Measurements from ENCODE around the gene MXD3.

Gene MXD3

DNA sequence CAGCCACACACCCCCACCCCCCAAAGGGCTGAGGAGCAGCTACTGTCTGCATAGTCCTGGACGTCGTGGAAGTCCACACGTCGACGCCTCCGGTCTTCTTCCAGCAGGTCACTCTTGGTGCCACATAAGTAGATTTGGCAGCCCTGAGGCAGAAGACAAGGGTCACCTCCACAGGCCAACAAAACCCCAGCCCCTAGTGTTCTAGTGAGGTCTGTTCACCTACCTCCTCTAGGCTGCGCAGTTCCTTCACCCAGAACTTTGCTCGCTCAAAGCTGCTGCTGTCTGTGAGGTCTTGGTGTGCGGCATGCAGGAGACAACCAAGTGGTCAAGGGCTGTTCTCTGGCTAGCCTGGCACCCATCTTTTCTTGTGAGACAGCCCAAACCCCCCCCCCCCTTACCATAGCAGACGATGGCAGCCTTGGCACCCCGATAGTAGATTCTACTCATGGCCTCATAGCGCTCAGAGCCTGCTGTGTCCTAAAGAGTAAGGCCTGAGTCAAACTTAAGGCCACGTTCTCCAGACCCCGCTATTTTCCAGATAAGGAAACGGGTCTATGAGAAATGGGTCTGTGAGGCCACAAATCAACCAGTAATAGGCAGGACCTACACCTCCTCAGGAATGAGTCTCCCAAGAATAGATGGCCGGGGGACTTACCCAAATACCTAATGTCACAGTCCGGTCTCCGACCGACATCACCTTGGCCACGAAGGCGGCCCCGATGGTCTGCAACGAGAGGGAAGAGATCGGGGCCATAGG lies 9.2 kb downstream of the MXD3 start:
- DNase-seq = peak; percentile 22

DNA sequence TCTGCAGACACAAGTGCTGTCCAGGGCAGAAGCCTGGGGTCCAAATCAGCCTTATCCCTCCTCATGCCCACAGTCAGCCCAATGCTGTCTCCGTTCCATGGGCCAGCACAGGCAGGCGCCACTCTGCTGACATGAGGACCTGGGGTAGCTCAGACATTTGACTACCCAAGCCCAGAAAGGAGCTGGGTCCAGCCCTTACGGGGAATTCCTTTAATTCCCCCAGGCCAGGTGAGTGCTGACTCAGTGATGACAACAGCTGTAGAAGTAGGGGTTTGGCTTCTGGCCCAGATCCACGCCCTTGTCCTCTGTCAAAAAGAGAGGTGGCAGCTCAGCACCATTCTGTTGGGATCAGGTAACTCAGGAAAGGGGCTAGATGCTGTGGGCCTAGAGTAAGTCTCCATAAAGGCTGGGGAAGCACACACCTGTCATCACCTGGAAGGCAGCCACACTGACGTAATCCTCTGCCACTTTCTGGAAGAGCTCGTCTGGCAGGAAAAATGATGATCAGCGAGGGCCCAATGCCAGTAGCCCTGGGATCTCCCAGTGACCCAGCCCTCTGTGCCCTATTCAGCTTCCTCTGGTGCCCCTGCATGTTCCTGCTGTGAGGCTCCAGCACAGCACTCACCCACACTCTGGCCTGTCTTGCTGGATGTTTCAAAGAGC lies 10.1 kb downstream of the MXD3 start:
- no peak for DNase-seq

DNA sequence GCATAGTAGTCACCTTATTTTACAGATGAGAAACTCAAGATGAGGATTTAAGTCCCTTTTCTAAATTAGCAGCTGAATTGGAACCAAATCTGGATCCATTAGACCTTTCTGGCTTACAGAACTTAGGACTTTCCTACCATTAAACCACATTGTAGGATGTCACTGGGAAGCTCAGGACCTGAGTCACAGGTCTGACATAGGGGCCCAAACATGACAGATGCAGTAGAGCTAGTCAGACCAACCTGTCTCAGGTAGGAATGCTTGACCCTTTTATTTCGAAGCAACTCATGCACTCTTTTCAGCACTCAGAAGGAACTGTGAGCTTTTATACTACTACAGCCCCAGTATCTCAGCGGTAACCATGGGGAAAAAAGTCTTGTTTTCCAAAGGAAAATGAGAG lies 10.7 kb downstream of the MXD3 start:
- DNase-seq = no peak

DNA sequence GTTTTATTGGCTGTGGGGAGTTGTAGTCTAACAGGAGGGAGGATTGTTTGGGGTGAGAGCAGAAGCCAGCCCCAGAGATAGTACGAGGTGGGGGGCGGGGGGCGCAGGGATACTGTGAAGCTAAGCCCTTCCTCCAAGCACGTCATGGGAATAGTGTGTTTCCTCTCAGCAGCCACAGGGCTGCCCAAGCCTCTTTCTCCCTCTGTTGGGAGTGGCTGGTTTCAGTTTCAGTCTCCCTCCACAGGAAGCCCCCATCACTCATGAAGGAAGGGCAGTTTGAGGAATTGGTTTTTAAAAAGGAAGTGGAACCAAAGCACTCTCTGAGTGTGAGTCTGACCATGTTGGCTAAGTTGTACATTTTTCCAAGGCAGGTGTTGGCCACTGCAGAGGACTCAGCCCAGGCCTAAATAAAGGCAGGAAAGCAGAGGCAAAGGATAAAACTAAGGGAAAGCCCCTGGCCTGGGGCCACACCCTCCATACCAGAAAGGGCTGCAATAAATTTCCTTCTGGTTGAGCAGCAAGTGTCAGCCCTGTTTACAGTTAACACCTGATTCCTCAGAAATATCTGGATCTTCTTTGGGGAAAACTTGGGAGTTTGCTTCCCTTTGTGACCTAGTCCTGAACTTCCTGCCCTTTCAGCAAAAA lies 11.3 kb downstream of the MXD3 start:
- DNase-seq = peak; percentile 74

DNA sequence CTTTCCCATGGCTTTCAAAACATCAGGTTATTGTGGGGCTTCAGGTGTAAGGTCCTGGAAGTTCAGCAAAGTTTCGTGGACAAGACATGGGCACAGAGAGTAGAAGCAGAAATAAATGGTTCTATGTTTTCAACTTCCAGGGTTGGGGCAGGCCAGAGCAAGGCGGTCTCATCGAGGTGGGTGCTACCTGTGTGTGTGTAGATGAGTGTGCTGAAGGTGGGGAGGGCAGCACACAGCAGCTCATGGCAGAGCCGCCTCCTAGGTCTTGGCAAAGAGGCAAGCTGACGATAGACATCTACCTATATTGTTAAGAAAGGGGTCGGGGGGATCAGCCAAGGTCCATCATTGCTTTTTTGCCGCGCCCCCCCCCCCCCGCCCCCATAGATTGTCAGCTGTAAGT lies 12.0 kb downstream of the MXD3 start:
- DNase-seq = no peak

DNA sequence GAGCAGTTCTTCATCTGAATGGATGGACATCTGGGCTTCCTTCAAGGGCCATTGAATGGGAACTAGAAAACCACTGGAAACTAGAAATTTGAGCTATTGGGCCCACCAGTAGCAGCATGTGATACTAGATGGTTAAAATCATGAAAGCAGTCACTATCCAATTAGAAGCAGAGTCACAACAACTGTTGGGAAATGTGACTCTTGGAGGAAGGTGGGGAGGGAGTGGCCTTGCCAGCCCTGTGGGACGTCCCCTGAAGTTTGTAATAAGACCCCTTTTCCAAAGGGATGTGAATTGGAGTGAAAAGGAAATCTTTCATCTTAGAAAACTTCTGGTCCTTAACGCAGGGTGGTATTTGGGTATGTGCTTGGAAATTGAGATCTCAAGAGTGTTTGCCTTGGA lies 13.8 kb downstream of the MXD3 start:
- DNase-seq = no peak

DNA sequence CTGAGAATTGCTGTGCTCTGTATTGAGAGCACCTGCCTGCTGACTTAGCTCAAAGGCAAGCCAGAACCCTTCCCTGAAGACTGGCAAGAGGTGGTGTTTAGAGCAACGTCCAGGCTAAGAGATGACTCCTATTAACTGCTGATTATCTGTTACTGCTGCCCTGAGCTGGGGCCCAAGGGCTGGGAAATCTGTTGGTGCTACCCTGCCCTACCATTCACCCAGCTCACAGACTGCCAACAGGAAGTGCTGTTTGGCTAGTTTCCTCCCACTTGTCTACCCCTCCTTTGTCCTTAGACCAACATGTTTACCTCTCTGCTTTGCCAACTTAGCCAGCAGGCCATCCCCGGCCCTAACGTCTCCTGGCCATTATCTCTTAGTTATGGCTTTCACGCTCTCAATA lies 15.1 kb downstream of the MXD3 start:
- no peak for DNase-seq

DNA sequence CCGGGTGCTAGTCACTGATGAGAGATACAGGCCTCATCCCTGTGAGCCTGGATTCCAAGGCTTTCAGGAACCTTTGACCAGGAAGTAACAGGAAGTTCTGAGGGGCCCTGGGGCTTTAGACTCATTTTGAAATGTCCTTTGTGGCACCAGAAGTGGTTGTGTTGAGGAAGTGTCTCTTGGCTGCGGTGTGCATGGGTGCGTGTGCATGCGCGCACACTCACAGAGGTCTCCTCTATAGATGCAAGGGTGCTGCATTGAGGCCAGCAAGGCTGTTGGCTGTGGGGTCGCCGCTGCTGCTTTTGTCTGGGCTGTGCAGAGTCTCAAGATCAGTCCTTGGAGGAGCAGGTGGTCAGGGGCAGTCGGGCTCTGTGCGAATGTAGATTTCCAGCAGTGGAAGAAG lies 15.8 kb downstream of the MXD3 start:
- no peak for DNase-seq

DNA sequence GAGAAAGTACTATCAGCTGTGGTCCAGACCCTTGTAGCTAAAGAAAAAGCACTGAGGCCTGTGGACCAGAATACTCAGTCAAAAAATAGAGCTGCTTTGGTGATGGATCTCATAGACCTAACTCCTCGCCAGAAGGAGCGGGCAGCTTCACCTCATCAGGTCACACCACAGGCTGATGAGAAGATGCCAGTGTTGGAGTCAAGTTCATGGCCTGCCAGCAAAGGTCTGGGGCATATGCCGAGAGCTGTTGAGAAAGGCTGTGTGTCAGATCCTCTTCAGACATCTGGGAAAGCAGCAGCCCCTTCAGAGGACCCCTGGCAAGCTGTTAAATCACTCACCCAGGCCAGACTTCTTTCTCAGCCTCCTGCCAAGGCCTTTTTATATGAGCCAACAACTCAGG lies 17.1 kb downstream of the MXD3 start:
- no peak for DNase-seq

DNA sequence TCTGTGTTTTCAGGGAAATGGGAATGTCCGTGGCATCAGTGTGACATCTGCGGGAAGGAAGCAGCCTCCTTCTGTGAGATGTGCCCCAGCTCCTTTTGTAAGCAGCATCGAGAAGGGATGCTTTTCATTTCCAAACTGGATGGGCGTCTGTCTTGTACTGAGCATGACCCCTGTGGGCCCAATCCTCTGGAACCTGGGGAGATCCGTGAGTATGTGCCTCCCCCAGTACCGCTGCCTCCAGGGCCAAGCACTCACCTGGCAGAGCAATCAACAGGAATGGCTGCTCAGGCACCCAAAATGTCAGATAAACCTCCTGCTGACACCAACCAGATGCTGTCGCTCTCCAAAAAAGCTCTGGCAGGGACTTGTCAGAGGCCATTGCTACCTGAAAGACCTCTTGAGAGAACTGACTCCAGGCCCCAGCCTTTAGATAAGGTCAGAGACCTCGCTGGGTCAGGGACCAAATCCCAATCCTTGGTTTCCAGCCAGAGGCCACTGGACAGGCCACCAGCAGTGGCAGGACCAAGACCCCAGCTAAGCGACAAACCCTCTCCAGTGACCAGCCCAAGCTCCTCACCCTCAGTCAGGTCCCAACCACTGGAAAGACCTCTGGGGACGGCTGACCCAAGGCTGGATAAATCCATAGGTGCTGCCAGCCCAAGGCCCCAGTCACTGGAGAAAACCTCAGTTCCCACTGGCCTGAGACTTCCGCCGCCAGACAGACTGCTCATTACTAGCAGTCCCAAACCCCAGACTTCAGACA lies 17.7 kb downstream of the MXD3 start:
- no peak for DNase-seq

DNA sequence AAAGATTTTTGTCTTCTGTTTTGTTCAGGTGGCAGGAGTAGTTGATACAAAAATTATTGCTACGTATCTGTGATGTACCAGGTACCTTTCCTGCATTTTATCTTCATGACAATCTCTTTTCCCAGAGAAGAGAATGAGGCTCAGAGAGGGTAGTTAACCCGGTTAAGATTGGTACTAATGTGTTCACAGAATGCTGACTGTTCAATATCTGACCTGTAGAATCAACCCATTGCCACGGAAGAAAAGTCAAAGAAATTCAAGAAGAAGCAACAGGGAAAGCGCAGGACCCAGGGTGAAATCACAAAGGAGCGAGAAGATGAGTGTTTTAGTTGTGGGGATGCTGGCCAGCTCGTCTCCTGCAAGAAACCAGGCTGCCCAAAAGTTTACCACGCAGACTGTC lies 20.0 kb downstream of the MXD3 start:
- DNase-seq = no peak

DNA sequence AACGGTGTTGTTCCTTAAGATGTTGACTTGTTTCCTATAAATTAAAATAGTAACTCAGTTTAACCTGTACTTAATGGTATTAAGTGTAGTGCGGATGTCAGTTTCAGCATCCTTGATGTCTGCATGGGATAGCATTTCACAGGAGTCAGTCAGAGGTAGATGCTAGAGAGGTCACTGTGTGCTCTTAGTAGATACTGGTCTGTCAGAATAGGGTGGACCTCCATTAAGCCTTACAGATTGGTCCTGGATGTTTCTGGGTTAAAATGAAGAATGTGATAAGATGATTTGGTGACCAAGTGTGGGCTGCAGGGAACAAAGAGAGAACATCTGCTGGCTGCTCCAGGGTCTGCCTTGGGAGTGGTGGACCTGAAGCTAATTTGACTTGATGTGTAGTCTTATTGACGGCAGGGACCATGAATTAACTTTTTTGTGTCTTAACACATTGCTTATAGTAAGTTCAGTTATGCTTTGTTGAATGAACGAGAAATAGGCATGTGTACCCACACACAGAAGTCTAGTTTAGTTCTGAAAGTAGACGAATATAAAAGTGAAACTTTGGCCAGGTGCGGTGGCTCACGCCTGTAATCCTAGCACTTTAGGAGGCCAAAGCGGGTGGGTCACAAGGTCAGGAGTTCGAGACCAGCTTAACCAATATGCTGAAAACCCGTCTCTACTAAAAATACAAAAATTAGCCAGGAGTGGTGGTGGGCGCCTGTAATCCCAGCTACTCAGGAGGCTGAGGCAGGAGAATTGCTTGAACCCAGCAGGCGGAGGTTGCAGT lies 20.7 kb downstream of the MXD3 start:
- DNase-seq = no peak

DNA sequence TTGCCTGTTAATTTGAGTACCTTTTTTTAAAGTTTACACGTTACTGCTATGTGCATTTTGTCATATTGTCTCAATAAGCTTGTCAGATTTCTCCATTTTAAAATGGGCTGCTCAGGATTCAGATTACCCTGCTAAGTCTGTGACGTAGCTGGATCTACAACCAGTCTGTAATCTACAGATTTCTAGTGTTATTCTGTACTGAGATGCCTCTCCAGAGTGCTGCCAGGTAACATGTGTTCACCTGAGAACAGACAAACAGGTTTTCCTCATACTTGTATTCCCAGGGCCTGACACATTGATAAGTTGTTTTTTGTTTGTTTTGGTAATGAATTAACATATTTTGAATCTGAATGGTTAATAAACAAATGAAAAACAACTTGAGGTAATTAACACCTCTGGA lies 23.5 kb downstream of the MXD3 start:
- no peak for DNase-seq

DNA sequence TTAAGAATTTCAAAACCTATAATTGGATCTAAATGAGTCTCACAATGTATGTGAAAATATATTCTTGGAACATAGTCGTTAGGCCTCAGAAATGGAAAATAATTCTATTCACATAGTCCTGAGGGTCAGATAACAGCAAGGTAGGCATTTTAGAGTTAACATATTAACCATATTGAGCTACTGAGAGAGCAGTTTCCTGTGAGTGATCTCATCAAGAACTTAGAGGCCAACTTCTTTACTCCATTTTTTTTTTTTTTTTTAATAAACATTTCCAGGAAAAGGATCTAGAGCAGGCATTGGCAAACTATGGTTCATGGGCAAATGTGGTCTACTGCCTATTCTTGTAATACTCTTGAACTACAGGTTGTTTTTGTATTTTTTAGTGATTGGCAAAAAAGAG lies 34.8 kb downstream of the MXD3 start:
- no peak for DNase-seq

DNA sequence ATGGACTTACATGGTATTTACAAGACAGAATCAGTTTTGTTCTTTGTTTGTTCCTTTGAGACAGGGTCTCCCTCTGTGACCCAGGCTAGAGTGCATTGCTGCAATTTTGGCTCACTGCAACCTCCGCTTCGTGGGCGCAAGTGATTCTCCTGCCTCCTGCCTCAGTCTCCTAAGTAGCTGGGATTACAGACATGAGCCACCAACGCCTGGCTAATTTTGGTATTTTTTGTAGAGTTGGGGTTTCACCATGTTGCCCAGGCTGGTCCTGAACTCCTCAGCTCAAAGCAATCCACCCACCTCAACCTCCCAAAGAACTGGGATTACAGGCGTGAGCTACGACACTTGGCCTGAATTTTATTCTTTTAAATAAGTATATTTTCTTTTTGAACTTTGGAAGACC lies 35.8 kb downstream of the MXD3 start:
- no peak for DNase-seq

DNA sequence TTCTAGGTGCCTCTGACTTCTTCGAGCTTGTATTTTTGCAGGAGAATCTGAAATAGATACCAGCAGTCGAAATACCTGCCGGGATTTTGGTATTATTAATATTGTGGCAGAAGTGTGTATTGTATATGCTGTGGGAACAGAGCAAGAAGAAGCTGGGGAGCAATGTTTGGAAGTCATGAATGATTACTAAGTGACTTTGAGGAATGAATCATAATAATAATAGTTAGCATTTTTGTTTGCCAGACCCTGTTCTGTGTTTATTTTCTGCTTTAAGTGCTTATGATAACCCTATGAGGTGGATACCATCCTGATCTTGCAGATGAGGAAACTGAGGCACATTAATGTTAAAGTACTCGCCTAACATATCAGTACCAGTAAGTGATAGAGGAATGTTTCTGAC lies 40.6 kb downstream of the MXD3 start:
- DNase-seq = peak; percentile 15

DNA sequence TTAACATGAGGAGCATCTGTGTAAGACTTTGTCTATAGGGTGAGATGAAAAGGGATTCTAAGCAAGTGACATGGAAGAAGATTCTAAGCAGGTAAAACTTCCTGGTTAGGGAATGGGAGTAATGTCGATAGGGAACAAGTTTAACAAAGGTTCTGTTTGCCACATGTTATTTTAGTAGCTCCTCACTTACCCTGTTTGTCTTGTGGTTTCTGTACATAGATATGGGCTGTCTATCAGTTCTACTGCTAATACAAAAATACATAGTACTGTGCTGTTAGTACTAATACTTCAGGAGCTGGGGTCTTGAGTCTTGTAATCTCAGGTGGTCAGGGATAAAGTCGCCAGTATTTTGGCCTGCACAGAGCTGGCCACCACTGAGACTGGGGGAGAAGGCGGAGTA lies 41.0 kb downstream of the MXD3 start:
- no peak for DNase-seq

DNA sequence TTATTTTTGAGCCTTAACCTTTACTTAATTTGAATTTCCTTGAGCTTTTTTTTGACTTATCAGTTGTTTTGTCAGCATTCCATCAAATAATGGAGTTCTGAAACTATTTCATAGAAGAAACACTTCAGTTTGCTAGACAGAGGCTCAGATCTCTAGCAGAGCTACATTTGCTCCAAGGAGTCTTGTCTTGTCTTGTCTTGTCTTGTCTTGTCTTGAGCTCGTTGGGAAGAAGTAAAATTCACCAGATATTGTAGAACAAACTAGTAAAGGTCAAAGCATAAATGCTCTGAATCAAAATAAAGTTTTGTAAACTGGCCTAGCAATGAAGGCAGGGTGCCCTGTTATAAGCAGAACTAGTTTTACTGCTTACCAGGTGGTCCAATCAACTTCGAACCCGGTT lies 41.7 kb downstream of the MXD3 start:
- no peak for DNase-seq

DNA sequence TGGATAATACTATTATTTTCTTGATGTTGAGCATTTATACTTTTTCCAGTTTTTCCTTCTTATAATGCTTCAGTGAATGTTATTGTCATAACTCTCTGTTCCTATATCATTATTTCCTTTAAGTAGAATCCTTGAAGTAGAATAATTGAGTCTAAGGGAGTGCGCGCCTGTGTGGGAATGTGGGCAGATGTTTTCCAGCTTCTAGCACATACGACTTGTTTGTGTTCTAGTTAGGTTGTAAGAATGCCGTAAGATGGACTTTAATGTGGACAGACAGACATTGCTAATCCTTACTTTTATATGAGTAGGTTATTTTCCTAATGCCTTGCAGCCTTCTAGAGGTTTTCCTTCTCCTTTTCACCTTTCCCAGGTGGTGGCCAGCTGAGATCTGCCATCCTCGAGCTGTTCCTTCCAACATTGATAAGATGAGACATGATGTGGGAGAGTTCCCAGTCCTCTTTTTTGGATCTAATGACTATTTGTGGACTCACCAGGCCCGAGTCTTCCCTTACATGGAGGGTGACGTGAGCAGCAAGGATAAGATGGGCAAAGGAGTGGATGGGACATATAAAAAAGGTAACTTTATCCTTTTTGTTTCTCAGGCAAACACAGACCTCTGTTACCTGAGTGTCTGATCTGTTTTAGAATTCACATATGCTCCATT lies 42.3 kb downstream of the MXD3 start:
- DNase-seq = no peak

DNA sequence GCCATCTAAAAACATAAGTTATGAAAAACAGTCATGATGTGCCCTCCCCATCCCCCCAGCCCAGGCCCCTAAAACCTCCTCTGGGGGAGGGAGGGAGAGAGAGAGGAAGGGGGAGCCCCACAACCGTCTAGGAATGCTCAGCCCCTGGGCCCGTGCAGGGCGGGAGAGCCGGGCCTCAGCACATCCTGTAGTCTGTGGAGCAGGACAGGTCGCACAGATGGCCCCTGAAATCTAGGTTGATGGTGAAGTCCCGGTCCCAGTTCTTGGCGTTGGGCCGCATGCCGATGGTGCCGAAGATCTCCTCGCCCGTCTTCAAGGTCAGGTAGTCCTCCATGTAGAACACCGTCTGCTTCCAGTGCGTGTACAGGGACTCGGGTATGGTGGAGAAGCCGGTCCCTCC lies 46.3 kb downstream of the MXD3 start:
- DNase-seq = no peak

DNA sequence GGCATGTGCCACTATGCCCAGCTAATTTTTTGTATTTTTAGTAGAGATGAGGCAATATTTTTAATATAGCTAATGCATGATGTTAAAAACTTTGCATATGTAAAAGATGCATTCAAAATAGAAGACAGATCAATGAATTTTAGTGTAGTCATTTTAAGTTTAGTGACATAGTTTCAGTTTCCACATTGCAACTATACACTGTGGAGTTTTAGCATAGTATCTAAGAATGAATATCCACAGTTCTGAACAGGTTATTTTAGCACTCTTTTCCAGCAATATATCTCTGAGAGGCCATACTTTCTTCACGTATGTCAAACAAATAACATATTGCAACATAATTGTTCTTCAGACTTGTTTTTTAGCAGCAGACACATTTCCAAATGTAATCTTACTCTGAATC lies 47.5 kb downstream of the MXD3 start:
- no peak for DNase-seq

DNA sequence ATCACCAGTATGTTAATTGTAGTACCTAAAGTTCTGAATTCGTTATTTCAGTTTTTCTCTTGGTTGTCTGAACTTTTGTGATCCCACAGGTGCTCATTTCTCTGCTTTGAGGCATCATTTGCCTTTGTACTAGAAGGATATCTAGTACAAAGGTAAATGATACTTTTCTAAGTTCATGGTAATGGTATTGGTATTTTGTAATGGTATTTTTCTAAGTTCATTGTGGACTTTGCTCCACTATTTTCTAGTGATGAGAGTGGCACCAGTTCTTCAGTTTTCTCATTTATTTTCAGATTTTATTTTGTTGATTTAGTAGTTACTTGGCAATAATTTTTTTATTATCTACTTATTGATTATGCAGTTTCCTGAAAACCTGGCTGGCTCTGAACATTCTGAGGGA lies 50.2 kb downstream of the MXD3 start:
- no peak for DNase-seq

All from fibroblast of skin of back (primary cell).